Muscle layer of colon (tissue), 2 donors: Measurements from ENCODE around the gene POFUT1.
"Not testable (repeated sequence)": the region's sequence is repeated elsewhere in the genome, so short reads cannot be mapped to it uniquely, and the experiment has no call there.

ENCODE experiments used
- H3K27ac ChIP-seq: one replicate; pipeline ENCODE4 v1.7.0; 2013; ENCODE audit warnings: low read depth, mild to moderate bottlenecking, low read length, moderate library complexity
- H3K27me3 ChIP-seq, 2 donors: one replicate each; pipeline ENCODE4 v1.7.0; 2013; ENCODE audit warnings: low read length in 2 of 2, mild to moderate bottlenecking in 2 of 2; ENCODE audit not compliant: insufficient read depth in 2 of 2, control insufficient read depth in 1 of 2
- H3K36me3 ChIP-seq: one replicate; pipeline ENCODE4 v1.7.0; 2013; ENCODE audit warnings: mild to moderate bottlenecking, low read length; ENCODE audit not compliant: insufficient read depth
- H3K4me1 ChIP-seq: one replicate; pipeline ENCODE4 v1.7.0; 2013; ENCODE audit warnings: mild to moderate bottlenecking, low read length; ENCODE audit not compliant: insufficient read depth
- H3K4me3 ChIP-seq, 2 donors: one replicate each; pipeline ENCODE4 v1.7.0; 2013; ENCODE audit warnings: low read length in 2 of 2, low read depth in 1 of 2, mild to moderate bottlenecking in 1 of 2, moderate library complexity in 1 of 2
- H3K9ac ChIP-seq: one replicate; pipeline ENCODE4 v1.7.0; 2013; ENCODE audit warnings: low read length
- H3K9me3 ChIP-seq: one replicate; pipeline ENCODE4 v1.7.0; 2013; ENCODE audit warnings: mild to moderate bottlenecking, low read length
- donor health status: abdominal sarcoma.
- donor health status: Adenocarcinoma of cecum.

The POFUT1 gene

GRCh38 chr20:32168184-32168910 lies 39.3 kb upstream of the POFUT1 start:
- no peaks in the 10 kb centered on the region for H3K27me3 ChIP-seq
- H3K27ac ChIP-seq = no peak overlapping the region
- H3K9me3 ChIP-seq = no peaks in the 10 kb centered on the region
- H3K9ac ChIP-seq = no peak overlapping the region
- H3K4me1 ChIP-seq = no peaks in the 10 kb centered on the region
- no peak overlapping the region for H3K4me3 ChIP-seq
- H3K36me3 ChIP-seq = peaks cover 25% of the 10 kb centered on the region

- H3K9me3 ChIP-seq, H3K4me1 ChIP-seq, H3K9ac ChIP-seq, H3K4me3 ChIP-seq, H3K27me3 ChIP-seq, H3K27ac ChIP-seq, H3K36me3 ChIP-seq: not testable (repeated sequence)
These were observed 30.0 kb upstream of the POFUT1 start for GRCh38 chr20:32177696-32178095.

GRCh38 chr20:32179515-32179914 lies 28.2 kb upstream of the POFUT1 start:
- H3K27ac ChIP-seq = no peak overlapping the region
- no peak overlapping the region for H3K4me3 ChIP-seq

GRCh38 chr20:32179934-32180333 lies 27.7 kb upstream of the POFUT1 start:
- no peaks in the 10 kb centered on the region for H3K9me3 ChIP-seq
- H3K4me3 ChIP-seq = no peak overlapping the region
- no peaks in the 10 kb centered on the region for H3K4me1 ChIP-seq
- H3K9ac ChIP-seq = no peak overlapping the region
- H3K27ac ChIP-seq = no peak overlapping the region
- no peaks in the 10 kb centered on the region for H3K27me3 ChIP-seq
- no peaks in the 10 kb centered on the region for H3K36me3 ChIP-seq

More at GRCh38 chr20:32179515-32179914, 28.2 kb upstream of the POFUT1 start:
- H3K27me3 ChIP-seq = no peaks in the 10 kb centered on the region
- no peaks in the 10 kb centered on the region for H3K9me3 ChIP-seq
- H3K36me3 ChIP-seq = no peaks in the 10 kb centered on the region
- no peaks in the 10 kb centered on the region for H3K4me1 ChIP-seq
- no peak overlapping the region for H3K9ac ChIP-seq

GRCh38 chr20:32181606-32182005 lies 26.1 kb upstream of the POFUT1 start:
- H3K27ac ChIP-seq = no peak overlapping the region
- no peaks in the 10 kb centered on the region for H3K36me3 ChIP-seq
- H3K9ac ChIP-seq = no peak overlapping the region
- H3K4me3 ChIP-seq = no peak overlapping the region
- H3K9me3 ChIP-seq = no peaks in the 10 kb centered on the region
- no peaks in the 10 kb centered on the region for H3K4me1 ChIP-seq
- H3K27me3 ChIP-seq = no peaks in the 10 kb centered on the region

- H3K9me3 ChIP-seq = no peaks in the 10 kb centered on the region
- peaks cover 15% of the 10 kb centered on the region for H3K4me1 ChIP-seq
- no peak overlapping the region for H3K9ac ChIP-seq
- no peak overlapping the region for H3K27ac ChIP-seq
- H3K4me3 ChIP-seq = no peak overlapping the region
- no peaks in the 10 kb centered on the region for H3K27me3 ChIP-seq
- H3K36me3 ChIP-seq = no peaks in the 10 kb centered on the region
These were observed 23.6 kb upstream of the POFUT1 start for GRCh38 chr20:32183947-32184635.

- peaks cover 20% of the 10 kb centered on the region for H3K4me1 ChIP-seq
- no peak overlapping the region for H3K9ac ChIP-seq
- H3K36me3 ChIP-seq = no peaks in the 10 kb centered on the region
- H3K4me3 ChIP-seq = no peak overlapping the region
- H3K27ac ChIP-seq = no peak overlapping the region
- H3K9me3 ChIP-seq = no peaks in the 10 kb centered on the region
- H3K27me3 ChIP-seq = no peaks in the 10 kb centered on the region
These were observed 22.6 kb upstream of the POFUT1 start for GRCh38 chr20:32184961-32185603.

GRCh38 chr20:32186506-32186905 lies 21.2 kb upstream of the POFUT1 start:
- Histone ChIP-seq H3K27me3 (no peaks in the 10 kb centered on the region), H3K36me3 (no peaks in the 10 kb centered on the region), H3K9me3 (no peaks in the 10 kb centered on the region), H3K9ac (no peak overlapping the region), H3K4me1 (peaks cover 20% of the 10 kb centered on the region), H3K4me3 (no peak overlapping the region), H3K27ac (no peak overlapping the region)

GRCh38 chr20:32188376-32189122 lies 19.1 kb upstream of the POFUT1 start:
- H3K9ac ChIP-seq = no peak overlapping the region
- peaks cover 20% of the 10 kb centered on the region for H3K4me1 ChIP-seq
- H3K36me3 ChIP-seq = no peaks in the 10 kb centered on the region
- H3K27me3 ChIP-seq = no peaks in the 10 kb centered on the region
- peak overlapping the region; percentile 2 to 79 for H3K4me3 ChIP-seq
- H3K9me3 ChIP-seq = no peaks in the 10 kb centered on the region
- peak overlapping the region; percentile 61 for H3K27ac ChIP-seq

- peak overlapping the region in 1 of 2 donors; percentile 79 for H3K4me3 ChIP-seq
- no peaks in the 10 kb centered on the region for H3K9me3 ChIP-seq
- H3K27me3 ChIP-seq = no peaks in the 10 kb centered on the region
- peak overlapping the region; percentile 61 for H3K27ac ChIP-seq
- H3K4me1 ChIP-seq = peaks cover 20% of the 10 kb centered on the region
- no peak overlapping the region for H3K9ac ChIP-seq
- no peaks in the 10 kb centered on the region for H3K36me3 ChIP-seq
These were observed 18.6 kb upstream of the POFUT1 start for GRCh38 chr20:32189123-32189410.
